Smooth muscle cell (in vitro differentiated cells): ENCODE data around the gene KRT86. TPM values are rescaled to one million over a fixed set of nuclear protein-coding genes. Genes with fewer than 3 reads are reported as not detected.

Source experiments
- DNase-seq: peaks from one replicate; lab custom pipeline; 2025; ENCODE audit not compliant: unreplicated experiment; lab: John Stamatoyannopoulos, UW
- H2AFZ ChIP-seq: fragments of 200-600 bp; sonication (generic); 2 replicates; pipeline ENCODE4 v1.6.0; 2016; ENCODE audit warnings: antibody characterized with exemption, low read depth, mild to moderate bottlenecking
- H3F3A ChIP-seq: fragments of 200-600 bp; sonication (generic); 2 replicates; pipeline ENCODE4 v1.6.0; 2017; ENCODE audit warnings: antibody characterized with exemption, low read depth
- H3K27ac ChIP-seq: fragments of 200-600 bp; sonication (generic); 2 replicates; pipeline ENCODE4 v1.5.1; 2016; ENCODE audit warnings: low read depth, mild to moderate bottlenecking
- H3K27me3 ChIP-seq: fragments of 200-600 bp; sonication (generic); 2 replicates; pipeline ENCODE4 v1.6.1; 2016; ENCODE audit warnings: low read depth, mild to moderate bottlenecking
- H3K36me3 ChIP-seq: fragments of 200-600 bp; sonication (generic); 2 replicates; pipeline ENCODE4 v1.5.1; 2016; ENCODE audit warnings: low read depth
- H3K4me1 ChIP-seq: fragments of 200-600 bp; sonication (generic); 2 replicates; pipeline ENCODE4 v1.5.1; 2016; ENCODE audit warnings: low read depth
- H3K4me2 ChIP-seq: fragments of 200-600 bp; sonication (generic); 2 replicates; pipeline ENCODE4 v1.6.0; 2016; ENCODE audit warnings: mild to moderate bottlenecking
- H3K4me3 ChIP-seq: fragments of 200-600 bp; sonication (generic); 2 replicates; pipeline ENCODE4 v1.5.1; 2016; ENCODE audit warnings: mild to moderate bottlenecking
- H3K79me2 ChIP-seq: fragments of 200-600 bp; sonication (generic); 2 replicates; pipeline ENCODE4 v1.6.0; 2016; ENCODE audit warnings: low read depth, mild to moderate bottlenecking
- H3K9ac ChIP-seq: fragments of 200-600 bp; sonication (generic); 2 replicates; pipeline ENCODE4 v1.6.0; 2016; ENCODE audit warnings: low read depth
- H3K9me3 ChIP-seq: fragments of 200-600 bp; sonication (generic); replicated peaks from 2 replicates; pipeline ENCODE4 v1.5.1; 2016; ENCODE audit warnings: low read depth
- H4K20me1 ChIP-seq: fragments of 200-600 bp; sonication (generic); 2 replicates; pipeline ENCODE4 v1.6.0; 2016; ENCODE audit warnings: low read depth
- WGBS: methylation state at CpG from one replicate; pipeline ENCODE4 v1.1.7; 2016; ENCODE audit warnings: low lambda C conversion rate; 5-methylcytosine and 5-hydroxymethylcytosine counted together
- polyA plus RNA-seq: library from polyadenylated mRNA; unstranded; fragments of >200 nt; fragmentation: Nextera tagmentation; extraction: Ambion mirVana; gene quantifications from 2 replicates; pipeline ENCODE4 v1.2.1, GENCODE V29; 2016
- total RNA-seq: library from RNA; depleted of rRNA; stranded (reverse); fragments of >200 nt; gene quantifications from 2 replicates; pipeline ENCODE4 v1.2.3, GENCODE V29; 2014
- TF ChIP-seq, protein P1 (sequence below): fragments of 200-600 bp; sonication (generic); IDR thresholded peaks from 2 replicates; pipeline ENCODE4 v1.5.1; 2017; ENCODE audit warnings: borderline replicate concordance, mild to moderate bottlenecking, antibody characterized with exemption; ENCODE audit not compliant: insufficient read depth, poor library complexity, severe bottlenecking

The KRT86 gene
- total and polyA plus RNA-seq, 2 experiments from 2014 or later, result not detected

DNA sequence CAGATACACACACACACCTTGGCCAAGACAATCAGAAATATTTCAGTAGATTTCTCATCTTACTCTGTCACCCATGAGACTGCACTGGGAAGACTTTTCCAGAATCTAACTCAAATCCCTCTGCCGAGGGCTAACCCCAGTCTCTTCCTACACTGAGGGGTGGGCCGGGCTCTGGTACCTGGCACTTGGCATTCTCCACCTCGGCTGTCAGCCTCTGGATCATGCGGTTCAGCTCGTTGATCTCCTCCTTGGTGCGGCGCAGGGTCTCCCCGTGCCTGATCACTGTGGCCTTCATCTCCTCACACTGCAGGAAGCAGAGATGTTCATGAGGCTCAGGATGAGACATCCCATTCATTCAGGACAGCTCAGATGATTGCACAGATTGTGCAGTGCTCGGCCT lies 41.8 kb downstream of the KRT86 start:
- H3K4me3 ChIP-seq, result no peak overlapping the region
- no peak overlapping the region for H3K27ac ChIP-seq
- H3K36me3 ChIP-seq, result no peaks in the 10 kb centered on the region
- H4K20me1 ChIP-seq, result no peaks in the 10 kb centered on the region
- no peaks in the 10 kb centered on the region for H3K4me1 ChIP-seq
- no peak overlapping the region for H3K9ac ChIP-seq
- peaks cover 47% of the 10 kb centered on the region for H3K27me3 ChIP-seq
- TF ChIP-seq, protein P1, sequence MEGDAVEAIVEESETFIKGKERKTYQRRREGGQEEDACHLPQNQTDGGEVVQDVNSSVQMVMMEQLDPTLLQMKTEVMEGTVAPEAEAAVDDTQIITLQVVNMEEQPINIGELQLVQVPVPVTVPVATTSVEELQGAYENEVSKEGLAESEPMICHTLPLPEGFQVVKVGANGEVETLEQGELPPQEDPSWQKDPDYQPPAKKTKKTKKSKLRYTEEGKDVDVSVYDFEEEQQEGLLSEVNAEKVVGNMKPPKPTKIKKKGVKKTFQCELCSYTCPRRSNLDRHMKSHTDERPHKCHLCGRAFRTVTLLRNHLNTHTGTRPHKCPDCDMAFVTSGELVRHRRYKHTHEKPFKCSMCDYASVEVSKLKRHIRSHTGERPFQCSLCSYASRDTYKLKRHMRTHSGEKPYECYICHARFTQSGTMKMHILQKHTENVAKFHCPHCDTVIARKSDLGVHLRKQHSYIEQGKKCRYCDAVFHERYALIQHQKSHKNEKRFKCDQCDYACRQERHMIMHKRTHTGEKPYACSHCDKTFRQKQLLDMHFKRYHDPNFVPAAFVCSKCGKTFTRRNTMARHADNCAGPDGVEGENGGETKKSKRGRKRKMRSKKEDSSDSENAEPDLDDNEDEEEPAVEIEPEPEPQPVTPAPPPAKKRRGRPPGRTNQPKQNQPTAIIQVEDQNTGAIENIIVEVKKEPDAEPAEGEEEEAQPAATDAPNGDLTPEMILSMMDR, result no peak
- DNase-seq, result no peak
- no peak overlapping the region for H3K4me2 ChIP-seq
- no peaks in the 10 kb centered on the region for H3K79me2 ChIP-seq
- H2AFZ ChIP-seq, result no peak overlapping the region
- no peaks in the 10 kb centered on the region for H3K9me3 ChIP-seq
- H3F3A ChIP-seq, result no peaks in the 10 kb centered on the region
- WGBS, result 96% methylated on average over 9 of the region's 9 CpGs

GRCh38 chr12:52316701-52317100 lies 42.3 kb downstream of the KRT86 start:
- H3F3A ChIP-seq, result no peaks in the 10 kb centered on the region
- H3K36me3 ChIP-seq, result no peaks in the 10 kb centered on the region
- no peaks in the 10 kb centered on the region for H3K79me2 ChIP-seq
- no peak overlapping the region for H3K9ac ChIP-seq
- no peak for DNase-seq
- H3K4me3 ChIP-seq, result no peak overlapping the region
- H3K27me3 ChIP-seq, result peaks cover 51% of the 10 kb centered on the region
- H3K27ac ChIP-seq, result no peak overlapping the region
- H3K9me3 ChIP-seq, result no peaks in the 10 kb centered on the region
- H3K4me1 ChIP-seq, result no peaks in the 10 kb centered on the region
- no peaks in the 10 kb centered on the region for H4K20me1 ChIP-seq
- TF ChIP-seq, protein P1, result no peak
- no peak overlapping the region for H2AFZ ChIP-seq
- 95% methylated on average over 11 of the region's 11 CpGs for WGBS
- H3K4me2 ChIP-seq, result no peak overlapping the region

DNA sequence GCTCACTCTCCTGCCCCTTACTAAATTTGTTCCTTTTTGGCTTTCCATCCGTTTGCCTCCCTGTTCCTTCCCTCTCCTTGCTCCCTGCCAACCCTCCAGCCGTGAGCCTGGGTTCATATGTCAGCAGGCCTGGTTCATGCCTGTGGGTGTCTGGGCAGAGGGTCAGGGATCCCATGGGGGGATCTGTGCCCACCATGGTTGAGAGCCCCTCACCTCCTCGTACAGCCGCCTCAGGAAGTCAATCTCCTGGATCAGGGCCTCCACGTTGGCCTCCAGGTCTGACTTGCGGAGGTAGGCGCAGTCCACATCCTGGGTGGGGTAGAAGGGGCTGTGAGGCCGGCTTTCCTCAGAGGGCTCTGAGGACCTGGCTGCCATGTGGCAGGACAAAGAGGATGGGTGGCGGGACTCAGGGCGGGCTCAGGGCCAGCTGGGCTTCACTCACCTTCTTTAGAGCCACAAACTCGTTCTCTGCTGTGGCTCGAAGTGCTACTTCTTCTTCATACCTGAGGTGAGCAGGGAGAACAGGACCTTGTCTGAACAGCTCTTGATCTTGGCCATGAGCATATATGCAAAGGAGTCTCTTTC lies 43.1 kb downstream of the KRT86 start:
- H3K27me3 ChIP-seq, result peaks cover 53% of the 10 kb centered on the region

More for the DNA sequence above, 43.1 kb downstream of the KRT86 start:
- Histone ChIP-seq H3K9me3 (no peaks in the 10 kb centered on the region), H3K27ac (no peak overlapping the region), H3K9ac (no peak overlapping the region), H3K36me3 (no peaks in the 10 kb centered on the region), H3K4me1 (no peaks in the 10 kb centered on the region), H2AFZ (no peak overlapping the region), H3K4me2 (no peak overlapping the region), H3K79me2 (no peaks in the 10 kb centered on the region), H3K4me3 (no peak overlapping the region), H4K20me1 (no peaks in the 10 kb centered on the region), H3F3A (no peaks in the 10 kb centered on the region)
- TF ChIP-seq, protein P1, result no peak
- WGBS, result 95% methylated on average over 12 of the region's 12 CpGs
- no peak for DNase-seq
